Hematopoietic multipotent progenitor cell treated with erythropoietin and hydrocortisone succinate and interleukin-3 and kit ligand, for 15 days (in vitro differentiated cells): Measurements from ENCODE around the gene IGF2BP3.

Experiments used
- DNase-seq: peaks from one replicate; pipeline ENCODE4 v3.0.0-alpha.2; 2015; ENCODE audit warnings: low spot score

IGF2BP3 gene

GRCh38 chr7:23294549-23295400, 175.5 kb downstream of the IGF2BP3 start:
- DNase-seq, result no peak

- no peak for DNase-seq
Observed at GRCh38 chr7:23293500-23294073, 176.7 kb downstream of the IGF2BP3 start.

DNA sequence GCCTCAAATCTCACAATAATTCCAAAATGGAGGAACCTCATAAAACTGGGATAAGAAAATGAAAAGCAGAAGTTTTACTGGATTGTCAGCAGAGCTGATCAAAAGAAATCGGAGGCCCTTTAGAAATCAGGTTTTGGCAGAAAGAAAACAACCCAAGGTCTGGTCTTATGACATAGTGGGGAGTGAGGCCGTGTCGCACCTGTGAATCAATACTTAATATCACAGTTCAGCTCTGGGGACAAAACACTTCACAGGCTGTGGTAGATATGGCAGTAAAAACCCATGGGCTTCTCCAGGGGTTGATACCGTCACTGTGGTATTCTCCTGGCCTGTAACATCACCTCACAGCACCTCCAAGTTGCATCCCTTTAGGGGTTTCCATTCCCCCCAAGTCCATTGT, 177.7 kb downstream of the IGF2BP3 start:
- DNase-seq, result no peak

GRCh38 chr7:23291957-23292560, 178.2 kb downstream of the IGF2BP3 start:
- DNase-seq, result no peak

DNA sequence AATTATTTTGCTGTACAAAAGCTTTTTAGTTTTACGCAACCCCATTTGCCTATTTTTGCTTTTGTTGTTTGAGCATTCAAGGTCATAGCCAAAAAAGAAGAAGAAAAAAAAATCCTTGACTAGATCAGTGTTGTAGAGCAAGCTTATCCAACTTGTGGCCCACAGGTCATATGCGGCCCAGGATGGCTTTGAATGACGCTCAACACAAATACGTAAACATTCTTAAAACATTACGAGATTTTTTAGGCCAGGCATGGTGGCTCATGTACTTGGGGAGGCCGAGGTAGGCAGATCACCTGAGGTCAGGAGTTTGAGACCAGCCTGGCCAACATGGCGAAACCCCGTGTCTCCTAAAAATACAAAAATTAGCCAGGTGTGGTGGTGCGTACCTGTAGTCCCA, 179.3 kb downstream of the IGF2BP3 start:
- no peak for DNase-seq

GRCh38 chr7:23287612-23288011, 182.7 kb downstream of the IGF2BP3 start:
- DNase-seq, result no peak

DNA sequence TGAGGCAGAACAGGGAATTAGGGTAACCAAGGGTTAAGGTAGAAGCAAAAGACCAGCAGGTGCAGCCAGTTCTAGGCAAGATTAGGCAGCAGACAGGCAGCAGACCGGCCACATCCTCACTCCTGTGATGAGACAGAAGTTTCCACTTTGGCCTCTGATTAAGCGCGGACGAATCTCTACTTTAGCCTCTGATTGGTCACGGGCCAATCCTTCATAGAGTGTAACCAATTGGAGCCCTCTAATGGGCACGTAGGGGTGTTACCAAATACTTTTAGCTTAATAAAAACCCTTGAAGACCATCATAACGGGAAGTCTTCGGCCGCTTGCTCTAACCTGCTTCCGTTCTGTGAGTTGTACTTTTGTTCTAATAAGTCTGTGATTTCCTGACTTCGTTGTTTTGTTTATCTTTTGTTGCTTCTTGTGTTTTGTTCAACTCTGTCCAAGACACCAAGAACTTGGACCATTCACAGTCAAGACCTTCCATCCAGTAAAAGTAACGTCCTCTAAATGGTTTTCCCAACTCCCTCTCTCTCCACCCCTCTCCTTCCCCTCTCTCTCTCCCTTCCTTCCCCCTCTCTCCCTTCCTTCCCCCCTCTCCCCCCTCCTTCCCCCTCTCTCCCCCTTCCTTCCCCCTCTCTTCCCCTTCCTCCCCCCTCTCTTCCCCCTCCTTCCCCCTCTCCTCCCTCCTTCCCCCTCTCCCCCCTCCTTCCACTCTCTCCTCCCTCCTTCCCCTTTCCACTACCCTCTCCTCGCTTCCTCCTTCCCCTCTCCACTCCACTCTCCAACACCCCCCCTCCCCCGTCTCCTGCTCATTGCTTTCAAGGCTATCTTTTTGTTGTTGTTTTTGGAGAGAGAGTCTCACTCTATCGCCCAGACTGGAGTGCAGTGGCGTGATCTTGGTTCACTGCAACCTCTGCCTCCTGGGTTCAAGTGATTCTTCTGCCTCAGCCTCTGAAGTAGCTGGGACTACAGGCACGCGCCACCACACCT, 184.3 kb downstream of the IGF2BP3 start:
- no peak for DNase-seq

DNA sequence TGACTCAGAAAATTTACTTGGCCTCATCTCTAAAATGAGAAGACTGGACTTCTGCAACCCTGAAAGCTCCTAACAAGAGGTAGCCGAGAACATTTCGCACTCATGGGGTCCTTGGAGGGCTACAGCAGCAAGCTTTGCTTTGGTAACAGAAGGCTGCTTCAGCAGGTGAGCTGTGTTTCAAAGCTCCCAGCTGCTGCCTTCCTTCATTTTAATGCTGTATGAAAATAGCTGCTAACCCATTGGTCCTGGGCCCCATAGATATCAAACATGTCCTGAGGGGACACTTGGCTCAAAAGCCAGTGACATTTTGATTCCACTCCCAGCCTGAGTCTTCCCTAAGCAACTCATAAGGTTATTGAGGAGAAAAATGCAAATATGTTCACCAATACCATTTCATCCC, 185.4 kb downstream of the IGF2BP3 start:
- DNase-seq, result no peak

- no peak for DNase-seq
Observed at GRCh38 chr7:23283086-23283485, 187.2 kb downstream of the IGF2BP3 start.

- no peak for DNase-seq
Observed at GRCh38 chr7:23279819-23280525, 190.3 kb downstream of the IGF2BP3 start.

DNA sequence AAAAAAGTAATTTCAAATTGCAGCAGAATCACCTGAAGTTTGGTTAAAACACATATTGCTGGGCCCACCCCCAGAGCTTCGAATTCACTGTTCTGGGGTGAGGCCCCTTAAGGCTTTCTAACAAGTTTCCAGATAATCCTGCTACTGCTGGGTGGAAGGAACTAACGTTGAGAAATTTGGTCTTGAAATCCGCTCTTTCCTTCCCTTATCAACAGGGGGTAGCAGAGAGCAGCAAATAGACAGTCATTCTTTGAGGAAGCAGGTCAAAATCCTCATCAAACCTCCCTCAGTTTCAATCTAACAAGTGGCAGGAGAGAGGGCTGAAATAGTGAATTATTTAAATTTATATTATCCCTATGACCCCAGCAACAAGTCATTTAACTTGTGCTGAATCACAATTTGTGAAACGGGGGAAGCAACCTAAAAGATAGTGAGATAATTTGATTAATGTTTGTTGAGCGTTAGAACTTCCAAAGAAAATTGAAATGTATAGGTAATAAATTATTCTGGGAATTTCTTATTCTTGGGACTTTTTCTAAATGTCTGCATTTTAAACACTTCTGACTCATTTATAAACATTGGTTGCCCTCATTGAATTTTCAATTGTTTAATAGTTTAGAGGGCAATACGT, 192.8 kb downstream of the IGF2BP3 start:
- peak; percentile 68 for DNase-seq

- no peak for DNase-seq
Observed at GRCh38 chr7:23276947-23277346, 193.3 kb downstream of the IGF2BP3 start.

- peak; percentile 9 for DNase-seq
Observed at GRCh38 chr7:23276376-23276775, 193.9 kb downstream of the IGF2BP3 start.

GRCh38 chr7:23275912-23276311, 194.4 kb downstream of the IGF2BP3 start:
- DNase-seq, result no peak

- peak; percentile 85 for DNase-seq
Observed at GRCh38 chr7:23273141-23273599, 197.1 kb downstream of the IGF2BP3 start.

- no peak for DNase-seq
Observed at GRCh38 chr7:23272275-23272674, 198.0 kb downstream of the IGF2BP3 start.

DNA sequence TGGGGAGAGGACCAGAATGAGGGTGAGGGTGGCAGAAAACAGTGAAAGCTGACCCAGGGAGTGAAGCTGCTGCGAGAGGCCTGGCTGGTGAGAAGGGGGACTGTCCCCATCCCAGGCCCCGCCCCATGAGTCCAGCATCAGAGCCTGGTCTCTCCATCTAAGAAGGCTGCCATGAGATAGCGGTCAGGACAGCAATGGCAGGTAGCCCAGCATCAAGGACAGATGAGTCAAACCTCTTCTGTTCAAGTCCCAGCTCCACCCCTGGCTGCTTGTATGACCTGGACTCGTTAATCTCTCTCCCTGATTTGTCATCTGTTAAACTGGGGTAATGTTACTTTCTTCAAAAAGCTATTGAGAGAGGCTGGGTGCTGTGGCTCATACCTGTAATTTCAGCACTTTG, 201.5 kb downstream of the IGF2BP3 start:
- no peak for DNase-seq

GRCh38 chr7:23268167-23268566, 202.1 kb downstream of the IGF2BP3 start:
- DNase-seq, result no peak

- no peak for DNase-seq
Observed at GRCh38 chr7:23267357-23267756, 202.9 kb downstream of the IGF2BP3 start.

GRCh38 chr7:23266918-23267317, 203.4 kb downstream of the IGF2BP3 start:
- no peak for DNase-seq
